ENCODE results near the gene PCDH1.

- no peak for TF ChIP-seq POLR2A (IDR thresholded peaks at IDR 0.05)
- TF ChIP-seq POLR2AphosphoS5 (IDR thresholded peaks at IDR 0.05), result no peak
- TF ChIP-seq, protein P1, sequence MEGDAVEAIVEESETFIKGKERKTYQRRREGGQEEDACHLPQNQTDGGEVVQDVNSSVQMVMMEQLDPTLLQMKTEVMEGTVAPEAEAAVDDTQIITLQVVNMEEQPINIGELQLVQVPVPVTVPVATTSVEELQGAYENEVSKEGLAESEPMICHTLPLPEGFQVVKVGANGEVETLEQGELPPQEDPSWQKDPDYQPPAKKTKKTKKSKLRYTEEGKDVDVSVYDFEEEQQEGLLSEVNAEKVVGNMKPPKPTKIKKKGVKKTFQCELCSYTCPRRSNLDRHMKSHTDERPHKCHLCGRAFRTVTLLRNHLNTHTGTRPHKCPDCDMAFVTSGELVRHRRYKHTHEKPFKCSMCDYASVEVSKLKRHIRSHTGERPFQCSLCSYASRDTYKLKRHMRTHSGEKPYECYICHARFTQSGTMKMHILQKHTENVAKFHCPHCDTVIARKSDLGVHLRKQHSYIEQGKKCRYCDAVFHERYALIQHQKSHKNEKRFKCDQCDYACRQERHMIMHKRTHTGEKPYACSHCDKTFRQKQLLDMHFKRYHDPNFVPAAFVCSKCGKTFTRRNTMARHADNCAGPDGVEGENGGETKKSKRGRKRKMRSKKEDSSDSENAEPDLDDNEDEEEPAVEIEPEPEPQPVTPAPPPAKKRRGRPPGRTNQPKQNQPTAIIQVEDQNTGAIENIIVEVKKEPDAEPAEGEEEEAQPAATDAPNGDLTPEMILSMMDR (IDR thresholded peaks at IDR 0.05), result no peak
- no peak for TF ChIP-seq EP300 (IDR thresholded peaks at IDR 0.05)
Measured at GRCh38 chr5:141840280-141840812, 37.9 kb downstream of the PCDH1 start.

Data from gastroesophageal sphincter (tissue), 3 donors.